H1 (cell line): ENCODE measurements around the gene BSCL2. TPM values are rescaled to one million over a fixed set of nuclear protein-coding genes. Genes with fewer than 3 reads are reported as not detected.

Experiments used
- CHD7 ChIP-seq: fragments of 300-600 bp; sonication (generic); IDR thresholded peaks from 2 replicates; pipeline ENCODE4 v1.7.1; 2012; ENCODE audit warnings: low read length, moderate library complexity, mild to moderate bottlenecking, inconsistent platforms; ENCODE audit not compliant: insufficient replicate concordance
- HDAC6 ChIP-seq: IDR thresholded peaks from one replicate; pipeline ENCODE4 v1.7.1; 2012; ENCODE audit warnings: low read depth, mild to moderate bottlenecking, inconsistent platforms, low read length, moderate library complexity
- POLR2A ChIP-seq, 2 experiments: IDR thresholded peaks; 1 replicate in 1 of 2; 2 replicates in 1 of 2; pipeline ENCODE4 v1.6.1; 2011; ENCODE audit warnings: low read depth in 2 of 2, low read length in 2 of 2, mild to moderate bottlenecking in 2 of 2; ENCODE audit errors: control extremely low read depth in 1 of 2
- POU5F1 ChIP-seq: IDR thresholded peaks from 2 replicates; pipeline ENCODE4 v1.6.1; 2011; ENCODE audit warnings: low read depth, mild to moderate bottlenecking, low read length, moderate library complexity
- RXRA ChIP-seq: IDR thresholded peaks from 2 replicates; pipeline ENCODE4 v1.6.1; 2011; ENCODE audit warnings: low read depth, mild to moderate bottlenecking, low read length, moderate library complexity; ENCODE audit not compliant: insufficient read depth
- SAP30 ChIP-seq: fragments of 300-600 bp; sonication (generic); IDR thresholded peaks from 2 replicates; pipeline ENCODE4 v1.7.1; 2012; ENCODE audit warnings: low read length, moderate library complexity, mild to moderate bottlenecking, inconsistent platforms; ENCODE audit not compliant: insufficient read depth, insufficient replicate concordance
- TAF1 ChIP-seq: IDR thresholded peaks from 2 replicates; pipeline ENCODE4 v1.6.1; 2011; ENCODE audit warnings: mild to moderate bottlenecking, low read depth, low read length
- TBP ChIP-seq: IDR thresholded peaks from 2 replicates; pipeline ENCODE4 v1.6.1; 2011; ENCODE audit warnings: low read depth, low read length, improper control_type of control experiment
- polyA plus RNA-seq, 7 experiments: library from polyadenylated mRNA; depleted of rRNA in 3 of 7; stranded (reverse) in 5 of 7; unstranded in 2 of 7; fragments of >200 nt in 5 of 7; fragments of 200-250 nt in 2 of 7; gene quantifications; 1 replicate in 5 of 7; 2 replicates in 1 of 7; 4 replicates in 1 of 7; pipeline versions ENCODE4 v1.2.1 to v1.2.3, GENCODE V29; 2011 to 2013; ENCODE audit warnings: missing spikeins in 2 of 7, mixed read lengths in 2 of 7
- total RNA-seq: library from RNA; stranded (reverse); fragmentation: NEBNext Ultra II Directional; extraction: Animal tissue kit (Norgen Biotek cat#: 25700); gene quantifications from 2 replicates; pipeline ENCODE4 v1.2.1, GENCODE V29; 2021

The BSCL2 gene
- total and polyA plus RNA-seq, 2 of the 8 experiments (the other 6 are each of a cell fraction or from before 2014, with no cell fraction given), result 59.5 to 264 TPM

- TF ChIP-seq CHD7 (no peak), TAF1 (no peak), POU5F1 (no peak), SAP30 (no peak), POLR2A (IDR thresholded peaks at IDR 0.05; ENCODE audit: control extremely low read depth in 1 of 2, low read depth in 2 of 2, low read length in 2 of 2) (no peak), TBP (no peak), HDAC6 (no peak), RXRA (no peak)
Measured at GRCh38 chr11:62647609-62648005, 59.6 kb downstream of the BSCL2 start (continued).
